ENCODE measurements around the gene PDE11A.

The PDE11A gene

DNA sequence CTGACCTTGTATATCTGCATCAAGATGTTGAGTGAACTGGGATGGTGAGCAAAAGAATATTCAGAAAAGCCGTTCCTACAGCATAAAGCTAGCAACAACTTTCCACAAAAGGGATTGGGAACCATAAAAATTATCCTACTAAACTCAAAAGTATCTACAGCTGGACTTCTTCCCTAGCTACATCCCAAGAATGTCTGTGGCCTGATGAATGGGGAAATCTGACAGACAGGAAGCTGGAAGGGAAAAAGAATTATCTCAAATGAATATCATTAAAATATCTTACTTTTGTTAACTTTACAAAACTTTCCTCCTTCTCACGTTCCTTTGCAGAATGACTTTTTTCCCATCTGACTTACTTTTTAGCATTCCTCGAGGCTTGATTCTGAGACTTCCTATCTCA, 150.9 kb downstream of the PDE11A start:
- no peak for FAIRE-seq

DNA sequence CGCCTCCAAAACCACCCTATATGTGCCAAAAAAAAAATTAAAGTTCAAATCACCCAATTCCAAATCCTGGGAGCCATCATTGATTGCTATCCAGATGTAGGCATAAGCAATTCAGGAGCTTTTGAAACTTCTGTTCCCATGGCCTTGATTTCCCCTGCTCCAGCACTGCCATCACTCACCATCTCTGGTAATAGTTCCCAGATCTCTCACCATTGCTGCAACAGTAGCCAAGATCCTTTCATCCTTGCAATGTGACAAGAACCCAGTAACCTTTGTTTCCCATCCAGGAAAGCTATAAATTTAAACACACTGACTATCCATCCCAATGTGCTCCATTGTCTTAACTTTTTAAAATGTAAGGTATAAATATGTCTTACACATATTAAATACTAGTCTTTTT, 155.4 kb downstream of the PDE11A start:
- FAIRE-seq, result no peak

DNA sequence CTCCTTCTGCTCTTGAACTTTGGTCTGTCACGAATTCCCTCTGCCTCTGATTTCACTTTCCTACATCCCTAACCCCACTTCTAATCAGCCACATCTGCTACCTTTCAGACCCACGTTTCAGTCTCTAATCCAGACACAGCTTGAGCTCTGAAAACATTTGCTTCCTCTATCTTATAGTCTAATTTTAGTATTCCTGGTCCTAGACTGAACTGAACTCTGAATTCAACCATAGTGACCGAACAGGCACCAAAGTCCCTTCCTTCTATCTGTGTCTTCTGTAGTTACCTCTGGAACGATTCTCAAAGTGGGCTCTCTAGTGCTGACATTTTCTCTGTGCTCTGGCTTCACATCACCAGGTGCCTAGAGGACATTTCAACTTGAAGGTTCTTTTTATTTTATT, 156.2 kb downstream of the PDE11A start:
- no peak for FAIRE-seq

DNA sequence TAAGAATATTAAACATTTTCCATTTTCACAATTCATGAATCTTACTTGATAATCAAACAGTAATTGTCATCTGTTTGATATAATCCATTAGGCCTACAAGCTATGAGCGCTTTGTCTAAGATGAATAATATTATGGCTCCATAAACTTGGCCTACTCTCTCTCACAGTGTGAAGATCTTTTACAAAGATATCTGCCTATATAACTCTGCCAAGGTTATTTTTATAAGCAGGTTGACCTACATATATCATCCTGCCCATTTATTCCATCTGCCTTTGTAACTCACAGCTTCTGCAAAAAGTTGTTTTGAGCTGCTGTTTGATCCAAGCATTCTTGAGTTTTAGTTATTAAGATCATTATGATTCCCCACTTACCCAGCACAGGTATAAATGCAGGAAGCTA, 158.3 kb downstream of the PDE11A start:
- no peak for FAIRE-seq

DNA sequence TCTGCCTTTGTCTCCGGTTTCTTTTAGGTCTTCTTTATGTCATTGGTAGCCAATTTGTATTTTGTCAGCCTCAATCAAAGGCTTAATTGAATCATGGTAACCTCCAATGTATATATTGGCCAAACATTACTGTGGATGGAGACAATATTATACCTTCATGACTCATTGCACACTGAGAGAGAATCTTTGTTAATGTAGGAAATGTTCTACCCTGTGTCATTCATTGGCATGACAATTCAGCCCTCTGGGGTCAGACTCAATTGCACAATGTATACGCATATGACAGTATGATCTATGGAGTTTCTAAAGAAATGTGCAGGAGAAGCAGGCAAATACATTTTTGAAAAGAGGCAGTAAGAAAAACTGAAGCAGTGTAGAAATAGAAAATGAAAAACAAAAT, 162.6 kb downstream of the PDE11A start:
- no peak for FAIRE-seq

DNA sequence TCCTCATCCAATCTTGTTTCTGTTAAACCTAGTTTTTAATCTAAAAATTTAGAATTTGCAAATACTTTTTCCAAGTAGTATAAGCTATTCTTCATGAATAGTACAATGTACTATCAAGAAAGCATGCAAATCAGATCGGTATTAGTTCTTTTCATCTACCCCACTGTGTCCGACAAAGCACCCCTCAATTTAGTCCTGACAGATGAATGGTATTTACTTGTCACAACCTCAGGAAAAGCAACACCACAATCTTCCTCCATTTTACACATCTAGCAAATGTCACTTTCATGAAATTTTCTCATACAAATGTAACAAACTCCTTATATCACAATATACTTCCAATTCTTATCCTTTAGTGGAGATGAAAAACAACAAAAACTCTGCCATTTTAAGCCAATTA, 163.8 kb downstream of the PDE11A start:
- no peak for FAIRE-seq

DNA sequence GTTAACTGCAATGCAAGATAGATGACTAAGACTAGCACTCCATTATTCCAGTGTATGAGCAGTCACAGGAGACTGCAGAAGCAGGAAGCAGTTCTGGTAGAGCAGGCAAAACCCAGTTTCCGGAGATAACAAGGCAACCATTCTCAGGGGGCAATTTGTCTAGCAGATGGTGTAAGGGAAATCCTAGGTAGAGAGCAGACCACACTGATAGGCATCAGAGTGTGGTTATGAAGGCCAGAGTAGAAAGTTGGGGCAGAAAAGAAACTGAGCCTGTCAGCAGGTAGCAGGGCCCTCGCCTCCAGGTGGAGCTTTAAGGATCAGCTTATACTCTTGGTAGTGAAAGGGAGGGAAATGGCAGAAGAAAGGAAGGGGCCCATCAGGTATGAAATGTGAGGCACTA, 164.4 kb downstream of the PDE11A start:
- FAIRE-seq, result no peak

DNA sequence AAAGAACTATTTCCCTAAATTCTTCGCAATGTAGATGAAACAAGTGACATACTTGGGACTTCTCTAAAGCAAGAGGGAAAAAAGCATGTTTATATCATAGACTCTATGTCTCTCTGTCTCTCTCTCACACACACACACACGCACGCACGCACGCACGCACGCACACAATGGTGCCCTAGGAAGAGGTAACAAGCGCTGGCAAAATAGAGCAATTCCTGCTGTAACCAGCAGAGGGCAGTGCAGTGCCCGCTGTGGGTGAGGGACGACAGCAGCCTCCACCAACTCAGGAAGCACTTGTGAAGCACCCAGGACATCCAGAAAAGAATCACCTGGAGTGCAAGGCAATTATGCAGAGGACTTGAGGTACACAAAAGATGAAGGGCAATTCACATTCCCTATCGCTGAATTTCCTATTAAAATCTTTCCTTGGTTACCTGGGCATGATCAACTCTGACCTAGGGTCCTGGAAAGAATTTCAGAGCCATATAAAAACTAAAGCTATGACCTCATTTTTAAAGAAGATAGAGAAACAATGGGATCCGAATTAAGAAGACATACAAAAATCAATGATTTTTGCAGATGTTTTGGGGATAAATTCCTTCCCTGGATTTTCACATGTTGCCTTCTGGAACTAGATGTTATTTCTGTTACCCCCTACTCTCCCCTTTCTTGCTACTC, 166.4 kb downstream of the PDE11A start:
- FAIRE-seq, result no peak

DNA sequence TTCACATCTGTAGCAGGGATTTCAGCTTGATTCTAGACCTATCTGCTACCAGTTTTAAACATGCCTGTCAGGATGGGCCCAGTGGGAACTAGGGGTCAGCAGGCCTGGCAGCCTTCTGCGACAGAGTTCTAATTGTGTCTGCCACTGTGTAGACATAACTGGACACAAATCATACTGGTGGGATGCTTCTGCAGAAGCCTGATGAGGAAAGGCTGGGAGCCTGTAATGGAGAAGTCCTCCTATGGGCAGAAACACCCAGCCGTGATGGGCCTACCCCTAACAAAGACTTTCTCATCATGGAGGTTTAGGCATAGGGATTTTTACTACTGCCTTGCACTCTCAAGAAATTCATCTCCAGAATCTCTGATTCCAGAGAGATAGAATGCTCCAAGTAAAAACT, 166.9 kb downstream of the PDE11A start:
- FAIRE-seq, result no peak

DNA sequence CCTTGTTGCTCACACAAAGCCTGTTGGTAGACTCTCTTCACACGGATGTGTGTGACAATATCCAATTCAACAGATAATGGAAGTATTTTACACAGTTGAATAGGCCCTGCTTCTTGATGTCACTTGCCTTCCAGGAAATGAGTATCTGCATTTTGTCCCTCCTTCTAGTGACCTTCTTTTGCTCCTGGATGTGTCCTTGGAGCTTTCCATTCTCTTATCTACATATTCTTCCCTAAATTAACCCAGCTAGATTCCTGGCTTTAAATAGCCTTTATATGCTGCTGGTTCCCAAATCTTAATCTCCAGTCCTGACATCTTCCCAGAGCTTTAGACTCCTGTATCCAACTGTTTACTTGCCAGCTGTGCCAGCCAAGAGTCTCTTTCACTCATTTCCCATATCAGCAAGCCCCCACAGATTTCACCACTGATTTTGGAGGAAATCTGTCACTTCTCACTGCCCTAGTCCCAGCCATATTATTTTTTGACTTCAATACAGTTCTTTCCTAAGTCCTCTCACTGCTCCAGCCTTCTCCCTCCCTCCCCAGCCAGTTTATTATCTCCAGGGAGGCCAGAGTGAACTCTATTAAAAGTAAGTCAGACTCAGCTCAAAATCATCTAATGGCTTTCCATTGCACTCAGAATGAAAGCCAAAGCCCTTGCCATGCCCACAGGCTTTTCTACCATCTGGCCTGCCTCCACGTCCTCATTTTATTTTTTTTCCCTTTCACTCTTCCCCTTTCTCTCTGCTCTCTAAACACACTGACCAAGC, 170.0 kb downstream of the PDE11A start:
- FAIRE-seq, result no peak

DNA sequence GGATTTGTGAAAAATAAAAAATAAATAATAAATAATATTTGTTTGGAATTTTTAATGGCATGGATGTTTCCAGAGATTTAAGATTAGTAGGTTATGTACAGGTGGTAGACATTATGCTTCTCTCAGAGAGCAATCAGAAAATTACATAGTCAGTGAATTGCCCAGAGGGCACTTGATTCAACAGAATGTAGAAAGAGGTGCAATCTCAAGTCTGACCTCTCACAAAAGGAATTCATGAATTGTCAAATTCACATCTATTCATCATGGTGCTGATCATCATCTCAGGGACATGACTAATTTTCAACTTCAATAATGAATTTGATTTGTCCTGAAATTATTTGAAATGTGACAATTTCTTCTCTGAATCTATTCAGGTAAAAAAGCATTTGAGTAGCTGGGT, 172.5 kb downstream of the PDE11A start:
- no peak for FAIRE-seq

DNA sequence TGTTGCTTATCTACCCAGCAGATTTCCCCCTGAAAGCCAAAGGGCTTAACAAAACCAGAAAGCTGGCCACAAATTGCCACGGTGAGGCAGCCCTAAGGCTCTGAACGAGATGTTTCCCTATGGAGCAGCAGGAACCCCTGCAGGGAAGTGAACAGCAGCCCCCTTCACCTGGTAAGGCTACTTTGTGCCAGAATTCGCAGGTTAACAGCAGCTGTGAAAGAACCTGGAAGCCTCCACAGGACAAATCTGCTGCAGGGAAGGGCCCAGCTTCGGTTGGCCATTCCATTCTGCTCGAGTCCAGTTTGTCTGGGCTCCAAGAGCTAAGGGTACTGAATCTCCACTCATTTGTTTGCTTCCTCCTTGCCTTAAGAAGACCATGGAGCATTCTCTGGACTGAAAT, 175.3 kb downstream of the PDE11A start:
- no peak for FAIRE-seq

DNA sequence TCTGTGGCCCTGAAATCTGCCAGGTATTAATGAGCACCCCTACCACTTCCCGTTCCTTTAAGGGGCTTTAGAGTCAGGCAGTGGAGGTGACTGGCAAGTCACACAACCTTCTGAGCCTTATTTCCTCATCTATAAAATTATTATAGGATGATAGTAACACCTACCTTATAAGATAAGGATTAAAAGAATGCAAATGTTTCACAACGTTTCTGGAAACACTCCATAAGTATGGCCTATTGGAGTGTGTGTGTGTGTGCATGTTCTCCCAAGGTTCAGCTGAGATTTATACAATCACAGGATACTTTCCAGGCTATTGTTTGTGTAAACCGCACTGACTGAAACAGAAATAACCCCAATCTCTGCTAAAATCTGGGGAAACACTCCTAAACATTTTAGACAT, 176.0 kb downstream of the PDE11A start:
- FAIRE-seq, result no peak

DNA sequence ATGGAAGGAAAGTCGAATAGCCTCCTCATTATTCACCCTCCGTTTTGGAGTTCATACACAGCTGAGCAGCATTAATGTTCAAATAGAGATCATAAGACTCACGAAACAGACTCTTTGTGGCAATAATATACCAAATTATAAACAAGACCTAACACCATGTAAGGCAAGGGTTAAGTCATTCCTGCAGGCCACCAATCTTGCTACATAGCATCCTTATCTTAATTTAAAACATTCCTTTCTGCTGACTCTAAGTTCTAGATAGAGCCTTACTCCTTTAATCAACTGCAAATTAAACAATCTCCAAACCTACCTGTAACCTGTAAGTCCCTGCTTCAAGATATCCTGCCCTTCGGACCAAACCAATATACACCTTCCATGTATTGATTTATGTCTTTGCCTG, 178.0 kb downstream of the PDE11A start:
- no peak for FAIRE-seq

DNA sequence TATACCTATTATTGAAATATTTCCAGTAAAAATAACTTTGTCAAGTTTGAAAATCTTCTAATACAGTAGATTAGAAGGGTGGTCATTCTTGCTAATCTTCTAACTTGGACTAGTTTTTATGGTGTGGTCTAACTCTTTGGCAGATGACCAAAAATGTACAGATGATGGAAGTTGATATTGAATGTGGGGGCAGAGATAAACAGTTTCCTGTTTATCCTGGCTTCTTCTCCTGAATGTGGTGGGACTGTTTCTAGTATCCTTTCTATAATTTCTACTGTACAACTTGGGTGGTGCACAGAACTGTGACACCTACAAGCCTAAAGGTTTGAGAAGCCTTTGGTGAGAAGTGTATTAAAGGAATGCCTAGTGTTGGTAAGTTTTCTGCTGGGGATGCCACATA, 178.7 kb downstream of the PDE11A start:
- no peak for FAIRE-seq

DNA sequence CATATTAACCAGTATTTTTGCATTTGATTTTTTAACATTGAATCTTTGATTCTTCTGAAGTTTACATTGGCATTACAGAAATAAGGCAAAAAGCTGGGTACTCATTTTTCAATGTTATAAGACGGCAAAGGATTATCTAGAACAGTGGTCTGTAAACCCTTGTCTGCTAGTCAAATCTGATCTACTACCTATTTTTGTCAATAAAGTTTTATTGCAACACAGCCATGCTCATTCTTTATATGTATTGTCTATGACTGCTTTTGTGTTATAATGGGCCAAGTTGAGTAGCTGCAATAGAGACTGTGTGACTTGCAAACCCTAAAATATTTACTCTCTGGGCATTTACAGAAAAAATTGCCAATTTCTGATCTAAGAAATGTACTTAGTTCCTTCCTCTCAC, 181.0 kb downstream of the PDE11A start:
- FAIRE-seq, result no peak

DNA sequence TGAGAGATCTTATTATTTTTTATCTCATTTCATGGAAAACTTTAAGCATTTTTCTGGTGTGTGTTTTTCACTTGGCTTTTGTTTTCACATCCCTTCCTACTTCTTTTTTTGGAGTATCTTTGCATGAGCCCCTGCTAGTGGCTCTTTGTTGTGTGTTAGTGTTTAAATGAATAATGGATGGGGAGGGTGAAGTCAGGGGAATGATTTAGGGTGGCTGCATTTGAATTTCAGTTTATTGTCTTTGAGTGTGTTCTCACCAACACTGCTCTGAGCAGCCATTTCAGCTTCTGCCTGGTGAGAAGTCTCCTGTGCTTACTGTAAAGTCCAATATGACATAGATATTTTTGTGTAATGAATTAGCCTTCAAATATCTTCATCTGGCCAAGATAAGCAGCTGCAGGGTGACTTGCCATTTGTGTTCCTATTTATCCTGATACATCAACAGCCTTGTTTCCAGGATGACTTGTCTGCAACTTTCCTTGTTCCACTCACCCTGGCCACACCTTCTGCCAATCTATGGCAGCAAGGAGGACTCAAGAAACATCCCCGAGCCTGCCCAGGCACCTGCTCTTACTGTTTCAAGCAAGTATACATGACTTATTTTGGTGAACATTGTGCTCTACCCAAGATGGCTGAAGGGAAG, 182.6 kb downstream of the PDE11A start:
- no peak for FAIRE-seq

DNA sequence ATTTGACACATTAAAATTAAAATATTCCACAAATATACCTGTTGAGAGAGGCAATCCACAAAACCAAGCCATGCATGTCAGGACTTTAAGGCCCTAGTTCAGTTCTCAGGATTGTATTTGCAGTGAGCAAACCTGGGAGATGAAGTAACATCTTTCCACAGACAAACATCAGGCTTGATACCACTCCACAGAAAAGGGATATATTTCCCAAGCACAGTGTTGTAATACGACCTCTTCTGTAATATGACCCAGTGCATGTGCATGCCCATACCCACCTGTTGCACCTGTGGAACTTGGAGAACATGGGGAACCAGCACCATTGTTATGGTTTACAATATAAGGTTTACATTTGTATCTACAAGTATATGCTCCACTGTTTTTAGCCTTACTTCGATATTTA, 184.0 kb downstream of the PDE11A start:
- FAIRE-seq, result no peak

DNA sequence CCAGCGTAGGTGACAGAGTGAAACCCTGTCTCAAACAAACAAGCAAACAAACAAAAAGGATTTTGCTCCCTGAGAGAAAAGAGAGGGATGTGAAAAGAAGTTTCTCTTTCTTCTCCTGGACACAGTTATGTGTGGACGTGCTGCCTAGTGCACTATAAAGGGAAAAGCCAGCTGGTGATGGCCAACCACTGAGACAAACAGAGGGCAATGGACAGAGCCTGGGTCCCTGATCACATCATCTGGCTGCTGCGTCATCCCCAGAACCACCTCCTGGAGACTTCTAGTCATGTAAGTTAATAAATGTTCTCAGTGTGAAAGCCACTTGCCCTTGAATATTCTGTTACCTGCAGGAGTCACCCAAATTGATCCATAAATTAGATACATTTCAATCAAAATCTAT, 184.9 kb downstream of the PDE11A start:
- no peak for FAIRE-seq

DNA sequence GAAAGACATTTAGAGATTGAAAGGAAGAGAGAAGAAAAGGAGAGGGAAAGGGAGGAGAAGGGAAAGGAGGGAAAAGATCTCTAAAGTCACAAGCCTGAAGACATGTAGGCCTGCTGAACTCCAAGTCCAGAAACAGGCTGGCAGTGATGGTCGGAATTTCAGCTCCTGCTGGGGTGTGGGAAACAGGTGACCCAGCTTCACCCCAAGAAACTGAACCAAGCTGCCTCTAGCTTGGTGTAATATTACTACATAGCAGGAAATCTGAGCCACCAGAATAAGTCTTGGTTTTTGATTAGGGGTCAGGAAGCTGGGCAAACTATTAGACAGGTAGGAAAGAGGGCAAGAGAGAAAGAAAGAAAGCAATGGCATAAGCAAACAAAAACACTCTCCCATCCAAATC, 185.8 kb downstream of the PDE11A start:
- FAIRE-seq, result no peak

DNA sequence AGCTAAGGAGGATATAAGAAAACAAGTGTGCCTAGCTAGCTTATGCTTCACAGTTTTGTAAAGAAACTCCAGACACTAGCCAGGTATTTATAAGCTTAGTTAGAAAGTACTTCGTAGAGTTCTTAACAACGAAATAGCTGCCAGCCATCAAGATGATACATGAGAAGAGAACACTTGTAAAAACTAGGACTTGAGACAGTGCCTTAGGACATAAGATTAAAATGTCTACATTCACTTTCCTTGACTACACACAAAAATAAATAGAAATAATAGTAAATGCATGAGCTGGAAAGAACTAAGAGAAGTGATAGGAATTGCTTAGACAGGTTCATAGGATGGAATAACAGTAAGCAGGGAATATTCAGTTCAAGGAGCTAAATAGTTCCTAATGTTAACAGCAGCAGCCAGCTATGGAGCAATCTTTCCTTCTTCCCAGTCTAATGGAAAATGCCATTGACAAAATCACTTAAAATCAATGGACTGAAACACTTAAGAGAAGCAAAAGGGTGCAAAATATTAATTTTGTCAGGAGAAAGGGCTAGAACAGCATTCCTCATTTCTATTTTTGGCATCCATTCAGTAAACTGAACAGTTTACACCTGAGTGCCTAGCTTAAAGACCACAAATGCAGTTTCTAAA, 186.6 kb downstream of the PDE11A start:
- FAIRE-seq, result no peak

DNA sequence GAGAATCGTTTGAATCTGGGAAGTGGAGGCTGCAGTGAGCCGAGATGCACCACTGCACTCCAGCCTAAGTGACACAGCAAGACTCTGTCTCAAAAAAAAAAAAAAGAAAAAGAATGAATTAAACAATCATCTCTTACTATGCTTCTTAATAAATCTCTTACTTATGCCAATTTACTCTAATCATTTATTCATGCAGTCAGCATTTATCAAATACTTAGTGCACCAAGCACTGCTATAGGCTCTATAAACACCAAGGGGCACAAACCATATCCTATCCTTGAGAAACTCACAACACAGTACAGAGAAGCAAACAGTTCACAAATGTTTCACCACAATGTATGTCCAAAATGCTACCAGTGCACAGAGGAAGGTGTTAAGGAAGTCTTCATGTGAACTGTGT, 189.4 kb downstream of the PDE11A start:
- FAIRE-seq, result no peak

DNA sequence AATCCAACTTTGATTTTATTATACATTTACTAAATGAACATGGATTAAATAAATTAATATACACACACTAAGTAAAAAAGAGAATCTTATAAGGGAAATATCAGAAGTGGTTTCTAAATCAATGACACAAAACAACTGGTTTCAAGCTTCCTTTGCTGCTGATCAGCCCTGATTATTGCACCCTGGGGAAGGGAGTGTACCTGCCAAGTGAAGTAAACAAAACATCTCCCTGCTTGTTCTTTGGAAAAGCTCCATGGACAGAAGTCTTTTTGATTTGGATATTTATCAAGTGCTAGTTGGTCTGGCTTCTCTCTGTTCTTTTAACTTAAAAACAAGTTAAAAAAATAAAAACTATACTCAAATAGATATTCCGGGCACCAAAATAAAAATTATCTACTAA, 190.1 kb downstream of the PDE11A start:
- no peak for FAIRE-seq

DNA sequence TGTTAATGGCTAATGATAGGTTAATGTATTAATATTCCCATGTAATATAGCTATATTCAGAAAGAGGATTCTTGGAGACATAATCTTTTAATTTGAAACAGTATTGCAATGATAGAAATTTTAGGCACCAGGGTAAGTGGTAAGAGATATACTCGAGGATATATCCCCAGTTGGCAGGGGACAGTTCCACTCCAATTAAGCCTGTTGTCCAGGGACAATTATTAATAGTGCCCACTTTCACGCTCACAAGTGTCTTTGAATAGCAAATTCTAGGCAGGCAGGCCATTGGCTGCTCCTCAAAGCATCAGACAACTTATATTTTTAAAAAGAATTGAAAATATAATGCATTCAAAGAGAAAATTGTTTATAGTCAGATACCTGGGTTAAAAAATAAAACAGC, 190.7 kb downstream of the PDE11A start:
- no peak for FAIRE-seq

All from G401.6 (cell line).